Vagina (tissue), 2 donors: Measurements from ENCODE around the gene MARCHF9.

Source experiments
- POLR2A ChIP-seq, 2 donors: fragments of 450-650 bp; IDR thresholded peaks; one replicate each; pipeline ENCODE4 v1.6.1; 2017; ENCODE audit warnings: antibody characterized with exemption in 2 of 2, mild to moderate bottlenecking in 2 of 2, moderate library complexity in 2 of 2
- TF ChIP-seq, protein P1 (sequence below), 3 experiments: fragments of 450-650 bp in 2 of 3; fragments of 200-600 bp in 1 of 3; sonication (generic) in 1 of 3; IDR thresholded peaks; one replicate each; pipeline ENCODE4 v1.5.1; 2017 to 2019; ENCODE audit warnings: antibody characterized with exemption in 3 of 3, mild to moderate bottlenecking in 2 of 3, moderate library complexity in 2 of 3

DNA sequence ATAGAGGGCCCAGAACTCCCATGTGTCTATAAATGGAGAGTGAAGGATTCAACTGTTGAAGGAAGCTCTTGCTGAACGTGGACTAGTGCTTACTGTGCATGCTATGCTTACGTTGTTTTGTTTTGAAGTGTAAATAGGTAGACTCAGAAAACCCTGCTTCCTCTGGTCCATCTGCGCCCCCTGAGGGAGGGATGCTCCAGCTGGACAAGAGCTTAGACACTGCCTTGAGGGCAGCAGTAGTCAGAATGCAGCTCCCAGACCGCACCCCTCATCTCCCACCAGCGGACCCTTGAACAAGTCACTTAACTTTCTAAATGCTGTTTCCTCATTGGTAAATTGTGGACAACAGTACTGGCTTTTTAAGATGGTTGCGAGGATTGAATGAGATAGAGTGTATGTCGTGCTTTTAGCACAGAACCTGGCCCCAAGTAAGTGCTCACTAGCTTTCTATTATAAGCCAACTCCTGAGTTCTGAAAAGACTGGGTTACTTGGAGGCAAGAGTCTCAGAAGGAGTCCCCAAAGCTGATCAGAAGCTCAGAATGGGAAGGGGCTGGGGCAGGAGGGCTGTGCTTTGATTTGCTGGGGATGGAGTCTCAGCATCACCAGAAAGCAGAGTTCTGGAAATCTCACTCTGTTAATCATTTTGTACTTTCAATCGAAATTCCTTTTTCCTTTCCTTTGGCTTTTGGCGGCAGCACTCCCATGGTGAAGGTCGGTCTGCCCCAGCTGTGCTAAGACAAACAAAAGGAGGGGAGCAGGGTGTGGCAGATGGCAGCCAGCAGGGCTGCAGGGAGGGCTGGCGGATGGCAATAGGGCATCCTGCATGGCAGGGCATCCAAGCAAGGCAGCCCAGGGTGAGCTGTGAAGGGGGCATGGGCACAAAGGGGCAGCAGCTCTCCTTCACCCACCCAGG is 31.9 kb upstream of the MARCHF9 start:
- TF ChIP-seq, protein P1, sequence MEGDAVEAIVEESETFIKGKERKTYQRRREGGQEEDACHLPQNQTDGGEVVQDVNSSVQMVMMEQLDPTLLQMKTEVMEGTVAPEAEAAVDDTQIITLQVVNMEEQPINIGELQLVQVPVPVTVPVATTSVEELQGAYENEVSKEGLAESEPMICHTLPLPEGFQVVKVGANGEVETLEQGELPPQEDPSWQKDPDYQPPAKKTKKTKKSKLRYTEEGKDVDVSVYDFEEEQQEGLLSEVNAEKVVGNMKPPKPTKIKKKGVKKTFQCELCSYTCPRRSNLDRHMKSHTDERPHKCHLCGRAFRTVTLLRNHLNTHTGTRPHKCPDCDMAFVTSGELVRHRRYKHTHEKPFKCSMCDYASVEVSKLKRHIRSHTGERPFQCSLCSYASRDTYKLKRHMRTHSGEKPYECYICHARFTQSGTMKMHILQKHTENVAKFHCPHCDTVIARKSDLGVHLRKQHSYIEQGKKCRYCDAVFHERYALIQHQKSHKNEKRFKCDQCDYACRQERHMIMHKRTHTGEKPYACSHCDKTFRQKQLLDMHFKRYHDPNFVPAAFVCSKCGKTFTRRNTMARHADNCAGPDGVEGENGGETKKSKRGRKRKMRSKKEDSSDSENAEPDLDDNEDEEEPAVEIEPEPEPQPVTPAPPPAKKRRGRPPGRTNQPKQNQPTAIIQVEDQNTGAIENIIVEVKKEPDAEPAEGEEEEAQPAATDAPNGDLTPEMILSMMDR (IDR thresholded peaks at IDR 0.05), result no peak
- TF ChIP-seq POLR2A (IDR thresholded peaks at IDR 0.05), result no peak
